Stimulated activated CD8-positive, alpha-beta memory T cell treated with anti-CD3 and anti-CD28 coated beads, Interleukin-7, amount 100 ng/mL, for 48 hours (primary cell): ENCODE data around the gene EDEM1.
"Not testable (repeated sequence)": the region's sequence is repeated elsewhere in the genome, so short reads cannot be mapped to it uniquely, and the experiment has no call there.

Experiments used
- DNase-seq, 2 donors: peaks; one replicate each; pipeline ENCODE4 v3.0.0-alpha.2; 2020; ENCODE audit warnings: low read depth in 1 of 2; ENCODE audit errors: extremely low read depth in 1 of 2

Gene EDEM1

GRCh38 chr3:5187156-5187919 lies at the start of gene EDEM1:
Gene EDEM1 (plus strand): TSS chr3:5187707. CDS start chr3:5187806, 99 bp downstream.
- peak; percentile 91 to 94 for DNase-seq

- no peak for DNase-seq
These were observed 49.1 kb upstream of the EDEM1 start for GRCh38 chr3:5138214-5138981.

- DNase-seq = no peak
These were observed 47.3 kb upstream of the EDEM1 start for GRCh38 chr3:5140230-5140621.

- DNase-seq = no peak
These were observed 46.7 kb upstream of the EDEM1 start for GRCh38 chr3:5140839-5141238.

- no peak for DNase-seq
These were observed 45.7 kb upstream of the EDEM1 start for GRCh38 chr3:5141760-5142159.

- no peak for DNase-seq
These were observed 44.0 kb upstream of the EDEM1 start for GRCh38 chr3:5143464-5143863.

- DNase-seq = no peak
These were observed 43.1 kb upstream of the EDEM1 start for GRCh38 chr3:5144316-5144994.

GRCh38 chr3:5145120-5145519 lies 42.4 kb upstream of the EDEM1 start:
- DNase-seq = no peak

GRCh38 chr3:5147152-5147551 lies 40.4 kb upstream of the EDEM1 start:
- not testable (repeated sequence) for DNase-seq

GRCh38 chr3:5149306-5149880 lies 38.1 kb upstream of the EDEM1 start:
- DNase-seq = no peak

GRCh38 chr3:5151586-5151985 lies 35.9 kb upstream of the EDEM1 start:
- DNase-seq = no peak

- no peak for DNase-seq
These were observed 34.4 kb upstream of the EDEM1 start for GRCh38 chr3:5153074-5153473.

GRCh38 chr3:5155241-5155640 lies 32.3 kb upstream of the EDEM1 start:
- no peak for DNase-seq

GRCh38 chr3:5160321-5160720 lies 27.2 kb upstream of the EDEM1 start:
- DNase-seq = no peak

GRCh38 chr3:5160940-5161858 lies 26.3 kb upstream of the EDEM1 start:
- DNase-seq = no peak

GRCh38 chr3:5162102-5162501 lies 25.4 kb upstream of the EDEM1 start:
- no peak for DNase-seq

- no peak for DNase-seq
These were observed 21.8 kb upstream of the EDEM1 start for GRCh38 chr3:5165698-5166097.

GRCh38 chr3:5166846-5167245 lies 20.7 kb upstream of the EDEM1 start:
- no peak for DNase-seq

GRCh38 chr3:5168110-5168509 lies 19.4 kb upstream of the EDEM1 start:
- DNase-seq = no peak

GRCh38 chr3:5169807-5170206 lies 17.7 kb upstream of the EDEM1 start:
- DNase-seq = no peak
